ENCODE measurements around the gene SERGEF. TPM values are rescaled to one million over a fixed set of nuclear protein-coding genes. Genes with fewer than 3 reads are reported as not detected.

The SERGEF gene
- total RNA-seq, 4 donors from 2014 or later = 42.1 to 61.6 (median 53.9) TPM

DNA sequence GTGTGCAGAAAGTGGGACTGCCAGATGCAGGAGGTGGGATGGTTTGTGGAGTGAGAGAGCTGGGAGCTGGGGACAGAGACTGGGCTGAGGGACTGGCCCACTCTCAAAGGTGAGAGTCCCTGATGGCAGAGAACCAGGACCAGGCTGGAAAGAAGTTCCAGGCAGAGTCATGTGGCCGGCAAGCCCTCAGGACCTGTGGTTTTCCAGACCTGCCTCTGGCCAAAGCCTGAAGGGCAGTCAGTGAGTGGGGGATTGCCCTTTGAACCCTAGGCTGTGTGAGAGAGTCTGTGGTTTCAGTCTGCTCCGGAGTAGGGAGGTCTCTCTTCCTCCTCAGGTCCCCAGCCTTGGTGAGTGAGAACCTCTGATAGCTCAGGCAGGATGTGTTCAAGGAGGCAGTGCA, 261.3 kb downstream of the SERGEF start:
- H3K9me3 ChIP-seq = no peaks in the 10 kb centered on the region
- H3K27me3 ChIP-seq = peaks cover 0 to 5% of the 10 kb centered on the region in 2 donors
- no peak overlapping the region for H3K27ac ChIP-seq
- 70 to 75% methylated on average over 1 to 2 of the region's 2 CpGs for WGBS, 2 donors
- TF ChIP-seq POLR2A (IDR thresholded peaks at IDR 0.05) (no peak), EP300 (IDR thresholded peaks at IDR 0.05) (no peak)
- TF ChIP-seq, protein P1, sequence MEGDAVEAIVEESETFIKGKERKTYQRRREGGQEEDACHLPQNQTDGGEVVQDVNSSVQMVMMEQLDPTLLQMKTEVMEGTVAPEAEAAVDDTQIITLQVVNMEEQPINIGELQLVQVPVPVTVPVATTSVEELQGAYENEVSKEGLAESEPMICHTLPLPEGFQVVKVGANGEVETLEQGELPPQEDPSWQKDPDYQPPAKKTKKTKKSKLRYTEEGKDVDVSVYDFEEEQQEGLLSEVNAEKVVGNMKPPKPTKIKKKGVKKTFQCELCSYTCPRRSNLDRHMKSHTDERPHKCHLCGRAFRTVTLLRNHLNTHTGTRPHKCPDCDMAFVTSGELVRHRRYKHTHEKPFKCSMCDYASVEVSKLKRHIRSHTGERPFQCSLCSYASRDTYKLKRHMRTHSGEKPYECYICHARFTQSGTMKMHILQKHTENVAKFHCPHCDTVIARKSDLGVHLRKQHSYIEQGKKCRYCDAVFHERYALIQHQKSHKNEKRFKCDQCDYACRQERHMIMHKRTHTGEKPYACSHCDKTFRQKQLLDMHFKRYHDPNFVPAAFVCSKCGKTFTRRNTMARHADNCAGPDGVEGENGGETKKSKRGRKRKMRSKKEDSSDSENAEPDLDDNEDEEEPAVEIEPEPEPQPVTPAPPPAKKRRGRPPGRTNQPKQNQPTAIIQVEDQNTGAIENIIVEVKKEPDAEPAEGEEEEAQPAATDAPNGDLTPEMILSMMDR (IDR thresholded peaks at IDR 0.05) = no peak
- H3K4me1 ChIP-seq = no peaks in the 10 kb centered on the region
- H3K4me3 ChIP-seq = no peak overlapping the region
- DNase-seq (ENCODE audit: low spot score in 2 of 2) = no peak
- no peaks in the 10 kb centered on the region for H3K36me3 ChIP-seq

DNA sequence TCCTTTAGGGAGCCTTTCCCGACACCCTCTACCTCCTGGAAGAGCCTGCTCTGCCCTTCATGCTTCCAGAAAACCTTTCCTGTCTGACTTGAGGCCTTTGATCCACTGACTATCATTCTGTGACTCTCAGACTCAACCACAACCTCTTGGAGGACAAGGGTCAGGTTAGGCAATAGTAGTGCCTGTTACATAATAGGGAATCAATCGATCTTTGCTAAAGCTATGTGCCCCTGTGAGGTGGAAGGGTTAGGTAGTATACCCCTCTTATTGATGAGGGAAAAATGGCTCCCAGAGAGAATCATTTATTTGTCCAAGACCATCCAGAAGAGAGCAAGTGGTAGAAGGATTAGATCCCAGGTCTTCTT, 262.1 kb downstream of the SERGEF start:
- H3K27ac ChIP-seq = no peak overlapping the region
- no peak for DNase-seq (ENCODE audit: low spot score in 2 of 2)
- WGBS, 2 donors = 77 to 80% methylated on average over 2 of the region's 2 CpGs
- no peaks in the 10 kb centered on the region for H3K36me3 ChIP-seq
- TF ChIP-seq POLR2A (IDR thresholded peaks at IDR 0.05) = no peak
- TF ChIP-seq, protein P1 (IDR thresholded peaks at IDR 0.05) = no peak
- no peak for TF ChIP-seq EP300 (IDR thresholded peaks at IDR 0.05)
- H3K4me1 ChIP-seq = no peaks in the 10 kb centered on the region
- H3K27me3 ChIP-seq = peaks cover 0 to 5% of the 10 kb centered on the region in 2 donors
- H3K9me3 ChIP-seq = no peaks in the 10 kb centered on the region
- no peak overlapping the region for H3K4me3 ChIP-seq

DNA sequence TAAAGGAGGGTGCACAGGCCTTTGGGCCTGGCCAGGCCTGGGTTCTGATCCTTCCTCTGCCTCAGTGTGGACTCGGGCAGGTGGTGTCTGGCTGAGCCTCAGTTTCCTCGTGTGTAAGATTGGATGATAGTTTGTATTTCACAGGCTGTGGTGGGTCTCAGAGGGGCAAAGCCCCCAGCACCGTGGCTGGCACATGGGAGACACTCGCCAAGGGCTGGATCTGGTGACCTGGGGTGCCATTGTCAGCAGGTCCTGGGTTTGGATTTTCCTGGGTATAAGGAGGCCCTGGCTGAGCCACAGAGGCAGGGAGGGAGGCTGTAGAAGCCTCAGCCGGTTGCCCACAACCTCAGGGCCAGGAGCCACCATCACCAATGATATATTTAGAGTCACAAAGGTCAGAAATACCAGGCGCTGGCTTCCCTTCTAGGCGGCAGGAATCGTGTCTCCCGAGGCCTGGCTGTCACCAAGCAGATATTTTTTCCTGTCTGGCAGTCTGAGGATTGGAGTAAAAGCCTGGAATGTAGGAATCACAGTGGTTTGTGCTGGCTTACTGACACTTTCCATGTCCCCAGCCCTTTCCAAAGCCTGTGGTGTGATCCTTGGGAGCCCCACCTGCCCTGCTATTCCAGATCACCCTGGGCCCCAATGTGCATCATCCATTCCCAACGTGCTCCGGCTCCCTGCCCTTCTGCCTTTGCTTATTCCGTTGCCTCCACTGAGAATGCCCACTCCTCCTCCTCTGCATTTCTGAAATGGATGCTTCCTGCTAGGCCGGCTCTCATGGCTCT, 262.6 kb downstream of the SERGEF start:
- TF ChIP-seq, protein P1 (IDR thresholded peaks at IDR 0.05) = no peak
- TF ChIP-seq EP300 (IDR thresholded peaks at IDR 0.05) (no peak), POLR2A (IDR thresholded peaks at IDR 0.05) (no peak)
- Histone ChIP-seq H3K9me3 (no peaks in the 10 kb centered on the region), H3K27ac (no peak overlapping the region), H3K27me3 (peaks cover 0 to 5% of the 10 kb centered on the region in 2 donors), H3K4me3 (no peak overlapping the region), H3K36me3 (no peaks in the 10 kb centered on the region), H3K4me1 (no peaks in the 10 kb centered on the region)
- 55 to 61% methylated on average over 12 to 13 of the region's 13 CpGs for WGBS, 2 donors
- DNase-seq (ENCODE audit: low spot score in 2 of 2) = no peak

DNA sequence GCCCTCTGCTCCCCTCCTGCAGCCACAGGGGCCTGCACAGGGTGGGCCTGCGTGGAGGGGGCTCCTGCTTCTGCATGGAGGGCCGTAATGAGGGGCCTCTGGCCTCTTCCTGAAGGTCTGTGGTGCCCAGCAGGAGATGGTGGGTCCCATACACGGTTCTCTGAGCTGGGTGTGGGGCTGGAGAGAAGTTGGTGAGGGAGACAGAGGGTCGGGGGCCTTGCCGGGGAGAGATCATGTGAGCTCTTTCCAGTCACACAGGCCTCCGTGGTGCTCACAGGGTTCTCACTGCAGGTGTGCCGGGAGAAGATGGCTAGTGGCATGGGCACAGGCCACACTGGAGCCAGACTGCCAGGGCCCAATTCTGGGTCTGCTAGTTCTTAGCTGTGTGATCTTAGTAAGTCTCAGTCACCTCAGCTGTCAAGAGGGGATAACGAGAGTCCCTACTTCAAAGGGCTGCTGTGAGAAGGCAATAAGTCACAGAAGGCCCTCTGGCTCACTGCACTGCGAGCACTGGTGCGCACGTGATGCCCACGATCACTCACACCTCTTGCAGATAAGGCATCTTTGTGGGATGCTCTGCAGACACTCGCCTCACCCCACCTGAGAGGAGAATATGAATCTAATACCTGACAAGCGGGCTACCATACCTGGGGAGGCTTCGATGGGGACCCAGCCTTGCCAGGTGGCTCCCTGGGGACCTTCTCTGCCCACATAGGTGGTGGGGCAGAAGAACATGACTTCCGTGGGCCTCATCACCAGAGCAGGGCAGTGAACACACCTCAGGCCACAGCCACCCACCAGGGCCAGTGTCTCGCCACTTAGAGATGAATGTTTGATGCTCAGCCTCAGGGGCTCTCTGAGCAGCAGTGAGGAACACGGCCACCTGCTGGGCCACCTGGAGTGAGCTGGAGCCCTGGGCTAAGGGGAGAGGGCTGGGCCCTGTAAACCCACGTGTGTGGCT, 263.8 kb downstream of the SERGEF start:
- no peak for DNase-seq (ENCODE audit: low spot score in 2 of 2)
- H3K36me3 ChIP-seq = no peaks in the 10 kb centered on the region

More for the DNA sequence above, 263.8 kb downstream of the SERGEF start:
- TF ChIP-seq POLR2A (IDR thresholded peaks at IDR 0.05) (no peak), EP300 (IDR thresholded peaks at IDR 0.05) (no peak)
- TF ChIP-seq, protein P1 (IDR thresholded peaks at IDR 0.05) = no peak
- Histone ChIP-seq H3K4me3 (no peak overlapping the region), H3K9me3 (no peaks in the 10 kb centered on the region), H3K4me1 (no peaks in the 10 kb centered on the region), H3K27me3 (peaks cover 0 to 5% of the 10 kb centered on the region in 2 donors), H3K27ac (no peak overlapping the region)
- WGBS, 2 donors = 61 to 81% methylated on average over 14 to 18 of the region's 19 CpGs

Data from tibial nerve (tissue), 4 donors.